GM18499 (cell line): Measurements from ENCODE around the gene CALD1.

Experiments
- ATAC-seq: cut with Tn5 transposase; IDR thresholded peaks from one replicate; pipeline ENCODE4 v1.9.1; 2021; ENCODE audit warnings: moderate number of reproducible peaks; ENCODE audit not compliant: insufficient read depth, unreplicated experiment

Gene CALD1

GRCh38 chr7:134820295-134820694, 40.9 kb downstream of the CALD1 start:
- ATAC-seq = no peak

DNA sequence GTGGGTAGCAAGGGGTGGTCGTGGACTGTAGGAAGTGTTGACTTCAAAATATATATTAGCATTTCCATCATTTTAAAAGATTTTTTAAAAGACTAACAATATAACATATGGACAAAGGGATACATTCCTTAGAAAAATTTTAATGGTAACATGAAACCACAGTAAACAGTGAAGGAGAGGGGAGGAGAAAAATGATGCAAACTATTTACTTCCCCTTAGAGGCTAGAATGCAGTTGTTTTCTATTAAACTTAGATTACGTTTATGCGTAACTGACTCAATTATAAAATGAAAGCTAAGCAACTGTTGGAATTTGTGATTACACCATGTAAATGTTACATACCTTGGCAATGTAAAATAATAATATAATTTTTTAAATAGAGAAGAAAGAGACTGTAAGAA, 41.3 kb downstream of the CALD1 start:
- ATAC-seq = no peak

DNA sequence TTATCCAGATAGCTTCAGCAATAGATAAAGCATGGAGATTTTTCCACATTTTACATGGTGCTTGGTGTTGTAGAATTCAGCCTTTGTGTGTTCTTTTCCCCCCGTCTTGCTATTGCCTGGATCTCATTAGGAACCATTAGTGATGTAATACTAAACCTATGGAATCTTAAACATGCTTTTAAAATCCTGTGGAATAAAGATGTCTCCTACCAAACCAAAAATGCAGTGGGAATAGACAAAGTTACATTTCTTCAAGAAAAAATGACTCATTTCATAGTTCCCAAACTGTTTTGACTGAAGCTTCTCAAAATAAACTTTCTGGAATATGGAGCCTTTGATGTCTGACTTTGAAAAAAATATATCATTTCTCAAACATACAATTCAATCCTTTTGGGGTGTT, 44.0 kb downstream of the CALD1 start:
- no peak for ATAC-seq

DNA sequence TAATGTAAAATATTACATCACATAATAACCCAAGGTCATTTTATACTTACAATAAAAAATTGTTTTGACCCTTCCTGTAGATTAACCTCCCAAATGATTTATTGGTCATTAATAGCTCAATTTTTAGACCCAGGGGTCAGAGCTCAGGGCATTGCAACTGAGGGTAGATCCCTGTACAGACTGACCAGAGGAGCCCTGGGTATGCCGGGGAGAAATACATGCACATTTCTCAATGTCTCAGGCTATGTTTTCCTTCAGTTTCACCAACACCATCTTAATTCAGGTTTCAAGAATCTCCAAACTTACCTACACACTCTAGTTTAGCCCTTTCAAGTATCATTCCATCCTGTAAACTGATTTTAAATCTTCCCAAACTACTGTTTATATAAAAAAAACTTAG, 46.2 kb downstream of the CALD1 start:
- ATAC-seq = no peak

- no peak for ATAC-seq
These were observed 46.7 kb downstream of the CALD1 start for GRCh38 chr7:134826105-134826504.

DNA sequence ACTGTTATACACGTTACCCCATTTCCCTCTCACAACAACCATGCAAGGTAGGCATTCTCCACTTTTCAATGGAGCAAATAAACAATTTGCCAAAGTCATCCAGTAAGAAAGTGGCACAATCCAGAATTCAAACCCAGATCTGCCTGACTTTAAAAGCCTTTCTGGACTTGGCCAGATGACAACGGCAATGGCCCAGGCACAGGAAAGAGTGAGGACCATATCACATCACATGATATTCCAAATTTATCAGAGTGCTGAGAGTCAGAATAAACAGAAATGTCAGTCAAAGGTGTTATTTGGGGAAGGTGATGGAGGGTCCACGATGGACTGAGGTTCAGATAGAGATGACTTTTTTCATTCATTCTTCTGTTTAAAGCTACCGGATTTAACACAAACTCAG, 48.0 kb downstream of the CALD1 start:
- no peak for ATAC-seq

- ATAC-seq = no peak
These were observed 48.5 kb downstream of the CALD1 start for GRCh38 chr7:134827889-134828288.

DNA sequence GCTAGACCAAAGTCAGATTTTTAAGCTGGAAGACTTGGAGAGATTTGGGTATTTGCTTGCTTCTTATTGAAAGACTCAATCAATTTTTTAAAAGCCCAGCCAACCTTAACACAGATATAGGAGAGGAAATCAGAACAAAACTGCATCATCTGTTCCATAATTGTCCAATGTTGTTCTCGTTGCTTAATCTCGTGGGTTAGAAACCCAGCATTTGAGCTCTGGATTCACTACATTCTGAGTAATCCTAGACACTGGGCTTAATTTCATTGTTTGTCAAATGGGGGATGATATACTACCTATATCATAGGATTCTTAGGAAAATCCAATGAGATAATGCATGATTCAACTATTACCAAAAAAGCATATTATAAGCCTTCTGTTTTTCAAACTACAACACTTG, 48.9 kb downstream of the CALD1 start:
- ATAC-seq = no peak

- ATAC-seq = no peak
These were observed 50.0 kb downstream of the CALD1 start for GRCh38 chr7:134829380-134829986.

GRCh38 chr7:134831862-134832261, 52.4 kb downstream of the CALD1 start:
- no peak for ATAC-seq

GRCh38 chr7:134832367-134832766, 52.9 kb downstream of the CALD1 start:
- ATAC-seq = no peak

DNA sequence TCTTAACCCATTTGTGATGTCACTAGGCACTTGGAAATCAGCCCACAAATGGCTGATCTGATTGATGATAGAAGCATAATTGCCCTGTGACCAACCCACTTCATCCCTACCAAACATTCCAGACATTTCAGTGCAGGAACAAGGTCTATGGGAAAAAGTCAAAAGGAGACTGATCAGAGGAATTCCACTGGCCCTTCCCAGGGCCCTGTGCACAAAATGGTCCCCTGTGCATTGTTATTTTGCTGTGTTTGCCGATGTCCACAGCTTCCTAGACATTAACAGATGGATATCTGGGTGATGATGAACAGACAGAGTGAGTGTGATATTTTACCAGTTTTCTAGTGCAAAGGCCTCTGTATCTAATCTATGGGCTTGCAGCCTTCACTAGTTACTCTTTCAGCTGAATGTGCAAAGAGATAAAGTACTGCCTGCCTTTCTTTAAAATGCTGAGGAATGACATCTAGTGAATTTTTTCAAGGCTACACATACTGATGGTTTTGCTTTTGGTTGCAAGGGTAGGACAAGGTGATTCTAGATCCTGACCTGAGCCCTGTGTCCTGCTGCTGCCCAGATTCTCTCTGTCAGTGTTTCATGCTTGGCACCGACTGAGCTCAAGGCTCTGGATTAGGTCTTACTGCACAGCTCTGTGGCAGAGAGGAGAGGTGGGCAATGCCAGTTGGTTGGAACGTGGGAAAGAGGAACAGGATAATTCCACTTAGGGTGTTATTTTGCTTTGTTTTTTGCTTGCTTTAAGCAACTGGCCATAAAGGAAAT, 55.4 kb downstream of the CALD1 start:
- ATAC-seq = no peak

- ATAC-seq = no peak
These were observed 56.0 kb downstream of the CALD1 start for GRCh38 chr7:134835463-134835823.

DNA sequence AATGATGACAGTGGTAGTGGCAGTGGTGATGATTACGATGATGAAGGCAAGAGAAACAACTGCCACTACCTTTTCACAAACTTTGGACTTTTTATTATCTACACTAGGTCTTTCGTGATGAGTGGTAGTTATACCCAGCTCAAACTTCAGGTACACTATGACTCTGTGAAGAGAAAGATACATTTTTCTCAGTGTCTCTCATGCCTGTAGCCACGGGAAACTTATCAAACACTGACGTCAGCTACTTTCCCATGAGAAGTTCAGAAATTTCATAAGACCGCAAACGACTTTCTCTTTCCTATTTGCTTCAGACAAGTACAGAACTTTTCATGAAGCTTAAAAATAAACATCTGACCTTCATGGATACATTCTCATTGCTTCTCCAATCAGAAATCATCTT, 57.0 kb downstream of the CALD1 start:
- ATAC-seq = no peak

- ATAC-seq = no peak
These were observed 59.9 kb downstream of the CALD1 start for GRCh38 chr7:134839298-134839697.

DNA sequence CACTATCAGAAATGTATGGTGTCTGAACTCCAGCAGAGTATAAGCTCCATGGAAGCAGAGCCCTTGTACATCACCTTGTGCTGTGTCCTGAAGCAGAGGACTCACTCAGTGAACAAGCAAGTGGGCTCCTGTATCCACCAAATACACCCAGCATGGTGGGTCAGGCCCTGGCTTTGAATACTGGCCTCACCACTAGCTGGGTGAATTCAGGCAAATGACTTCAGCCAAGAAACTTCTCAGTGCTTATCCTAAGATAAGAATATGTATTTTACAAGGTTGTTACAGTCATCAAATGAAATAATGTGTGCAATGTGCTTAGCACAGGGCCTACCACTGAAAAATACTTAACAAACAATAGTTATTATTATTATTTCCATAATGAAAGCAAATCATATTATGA, 62.6 kb downstream of the CALD1 start:
- ATAC-seq = no peak

DNA sequence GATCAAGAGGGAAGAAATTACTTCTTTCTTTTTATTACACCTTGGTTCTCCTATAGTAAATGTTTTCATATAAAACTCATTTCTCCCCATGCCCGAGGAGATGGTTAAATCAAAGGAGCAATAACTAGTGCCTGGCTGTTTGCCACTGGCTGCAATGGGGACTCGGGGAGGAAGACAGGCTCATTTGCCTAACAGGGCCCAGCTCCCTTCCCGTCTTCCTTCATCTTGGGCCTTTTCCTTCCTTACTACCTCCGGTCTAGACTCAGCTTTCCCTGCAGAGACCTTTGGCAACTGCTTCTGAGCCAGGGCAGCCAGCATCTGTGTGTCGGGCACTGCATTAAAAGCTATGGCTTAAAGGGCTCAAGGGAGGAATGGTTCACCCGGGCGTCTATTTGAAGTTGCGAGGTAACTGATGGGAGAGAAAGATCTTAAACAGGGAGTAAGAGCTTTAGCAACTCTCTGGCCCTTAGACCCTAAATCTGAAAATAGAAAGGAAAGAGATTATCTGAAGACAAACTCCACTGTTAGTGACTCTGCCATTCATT, 63.5 kb downstream of the CALD1 start:
- ATAC-seq = no peak

- ATAC-seq = no peak
These were observed 64.8 kb downstream of the CALD1 start for GRCh38 chr7:134844200-134844599.

DNA sequence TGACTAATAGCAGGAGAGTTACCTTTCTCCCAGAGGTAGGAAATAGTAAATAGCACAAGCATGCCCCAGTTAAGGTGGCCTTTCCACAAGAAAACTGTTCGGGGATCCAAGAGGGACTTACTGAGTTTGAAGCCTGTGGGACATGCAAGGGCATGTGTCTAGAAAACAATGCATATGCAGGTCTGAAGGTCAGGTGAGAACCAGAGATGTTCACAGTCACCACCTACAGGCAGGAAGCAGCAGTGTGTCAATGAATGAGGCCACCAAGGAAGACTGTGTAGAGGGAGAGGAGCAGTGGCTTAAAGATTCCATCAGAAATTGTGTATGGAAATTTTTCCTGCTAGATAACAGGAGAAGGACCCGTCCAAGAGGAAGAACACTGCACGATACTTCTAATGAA, 66.0 kb downstream of the CALD1 start:
- ATAC-seq = no peak

DNA sequence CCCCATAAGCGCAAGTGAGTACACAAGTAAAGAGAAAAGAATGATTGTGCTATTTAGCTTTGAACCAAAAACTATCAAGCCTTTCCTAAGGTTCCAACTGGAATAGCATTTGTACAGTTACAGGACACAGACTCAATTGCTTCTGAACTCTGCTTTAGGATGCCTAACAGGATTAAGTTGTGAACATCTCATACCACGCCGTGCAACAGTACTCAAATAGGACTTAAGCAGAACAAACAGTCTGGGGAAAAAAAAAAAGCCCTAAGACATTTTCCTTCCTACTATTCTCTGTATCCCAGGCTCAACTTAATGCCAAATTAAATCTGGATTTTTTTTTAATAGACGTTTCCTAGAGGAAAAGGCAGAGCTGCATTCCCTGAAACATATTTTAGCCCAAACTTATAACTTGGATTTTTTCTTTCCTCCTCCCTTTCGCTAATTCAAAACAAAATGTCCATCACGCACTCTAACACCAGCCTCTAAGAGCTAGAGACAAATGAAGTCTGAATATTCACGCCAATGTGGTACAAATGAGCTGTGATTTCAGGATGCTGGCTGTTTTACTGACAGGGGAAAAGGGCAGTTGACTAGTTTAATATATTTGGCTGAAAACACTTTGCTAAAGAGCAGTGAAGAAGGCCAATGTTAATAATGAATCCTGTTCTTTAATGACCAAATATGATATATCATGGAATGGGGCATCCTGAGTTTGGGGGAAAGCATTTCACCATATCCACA, 68.6 kb downstream of the CALD1 start:
- ATAC-seq = no peak

- ATAC-seq = no peak
These were observed 70.6 kb downstream of the CALD1 start for GRCh38 chr7:134850066-134850465.
